Natural killer cell (primary cell): ENCODE measurements around the gene SCLY. TPM values are rescaled to one million over a fixed set of nuclear protein-coding genes. Genes with fewer than 3 reads are reported as not detected.

Experiments used
- ATAC-seq, 3 donors: fragments of 150-1000 bp in 2 of 3; fragments of 200-7000 bp in 1 of 3; cut with Tn5 transposase; 1 replicate in 1 of 3; 2 replicates in 2 of 3; pipeline ENCODE4 v1.10.0; 2021; ENCODE audit warnings: mild to moderate bottlenecking in 2 of 3, moderate library complexity in 2 of 3
- DNase-seq, 2 donors: peaks; one replicate each; pipeline versions ENCODE4 v3.0.0 to v3.0.0-alpha.2; 2013 to 2021; ENCODE audit warnings: mixed read lengths in 1 of 2
- H3K27ac ChIP-seq: one replicate; pipeline ENCODE4 v1.5.1; 2013; ENCODE audit warnings: mild to moderate bottlenecking, low read length
- H3K27me3 ChIP-seq: one replicate; pipeline ENCODE4 v1.6.1; 2013; ENCODE audit warnings: low read length; ENCODE audit not compliant: control insufficient read depth, insufficient read depth
- H3K36me3 ChIP-seq: one replicate; pipeline ENCODE4 v1.6.1; 2013; ENCODE audit warnings: low read length; ENCODE audit not compliant: control insufficient read depth, insufficient read depth
- H3K4me1 ChIP-seq: one replicate; pipeline ENCODE4 v1.6.1; 2013; ENCODE audit warnings: low read length; ENCODE audit not compliant: control insufficient read depth, insufficient read depth
- H3K4me3 ChIP-seq: one replicate; pipeline ENCODE4 v1.5.1; 2013; ENCODE audit warnings: low read length
- H3K9me3 ChIP-seq: one replicate; pipeline ENCODE4 v1.6.1; 2013; ENCODE audit warnings: low read length; ENCODE audit not compliant: control insufficient read depth, insufficient read depth
- H3K27ac Mint-ChIP-seq, 2 donors: one replicate each; pipeline ENCODE4 v1.8.0; 2022; ENCODE audit warnings: mild to moderate bottlenecking in 2 of 2, mixed read lengths in 2 of 2, moderate library complexity in 1 of 2
- H3K27me3 Mint-ChIP-seq, 2 donors: one replicate each; pipeline ENCODE4 v1.8.0; 2022; ENCODE audit warnings: low read depth in 2 of 2, mixed read lengths in 2 of 2
- H3K36me3 Mint-ChIP-seq: one replicate; pipeline ENCODE4 v1.8.0; 2022; ENCODE audit warnings: mixed read lengths
- H3K4me1 Mint-ChIP-seq, 2 donors: one replicate each; pipeline ENCODE4 v1.8.0; 2022; ENCODE audit warnings: mixed read lengths in 2 of 2
- H3K4me3 Mint-ChIP-seq: one replicate; pipeline ENCODE4 v1.8.0; 2022; ENCODE audit warnings: mild to moderate bottlenecking, moderate library complexity, mixed read lengths
- H3K9me3 Mint-ChIP-seq, 2 donors: one replicate each; pipeline ENCODE4 v1.8.0; 2022; ENCODE audit warnings: mixed read lengths in 2 of 2
- WGBS: methylation state at CpG from one replicate; pipeline ENCODE4 v1.1.7; 2013; ENCODE audit warnings: missing lambda C conversion rate; ENCODE audit not compliant: insufficient coverage; 5-methylcytosine and 5-hydroxymethylcytosine counted together
- intact Hi-C: fragments of 100-400 bp; cut with micrococcal nuclease; formaldehyde crosslinking; loops from one replicate; pipeline ENCODE4 v1.14.2; 2022
- total RNA-seq, 4 donors: library from RNA; stranded (reverse); fragments of 120-200 nt in 1 of 4; gene quantifications; one replicate each; pipeline versions ENCODE4 v1.2.3 to v1.2.4, GENCODE V29; 2013 to 2022
- TF ChIP-seq, protein P1 (sequence below): fragments of 200-600 bp; IDR thresholded peaks from one replicate; pipeline ENCODE4 v1.8.0; 2022; ENCODE audit warnings: antibody characterized with exemption

Gene SCLY
- total RNA-seq, 3 donors from 2014 or later (not counting 1 experiment from before 2014, with no cell fraction given), result 16.3 to 24.6 (median 20.1) TPM

- TF ChIP-seq, protein P1, sequence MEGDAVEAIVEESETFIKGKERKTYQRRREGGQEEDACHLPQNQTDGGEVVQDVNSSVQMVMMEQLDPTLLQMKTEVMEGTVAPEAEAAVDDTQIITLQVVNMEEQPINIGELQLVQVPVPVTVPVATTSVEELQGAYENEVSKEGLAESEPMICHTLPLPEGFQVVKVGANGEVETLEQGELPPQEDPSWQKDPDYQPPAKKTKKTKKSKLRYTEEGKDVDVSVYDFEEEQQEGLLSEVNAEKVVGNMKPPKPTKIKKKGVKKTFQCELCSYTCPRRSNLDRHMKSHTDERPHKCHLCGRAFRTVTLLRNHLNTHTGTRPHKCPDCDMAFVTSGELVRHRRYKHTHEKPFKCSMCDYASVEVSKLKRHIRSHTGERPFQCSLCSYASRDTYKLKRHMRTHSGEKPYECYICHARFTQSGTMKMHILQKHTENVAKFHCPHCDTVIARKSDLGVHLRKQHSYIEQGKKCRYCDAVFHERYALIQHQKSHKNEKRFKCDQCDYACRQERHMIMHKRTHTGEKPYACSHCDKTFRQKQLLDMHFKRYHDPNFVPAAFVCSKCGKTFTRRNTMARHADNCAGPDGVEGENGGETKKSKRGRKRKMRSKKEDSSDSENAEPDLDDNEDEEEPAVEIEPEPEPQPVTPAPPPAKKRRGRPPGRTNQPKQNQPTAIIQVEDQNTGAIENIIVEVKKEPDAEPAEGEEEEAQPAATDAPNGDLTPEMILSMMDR, result no peak
- no peaks in the 10 kb centered on the region for H3K36me3 Mint-ChIP-seq
- Histone ChIP-seq H3K36me3 (peaks cover 2% of the 10 kb centered on the region), H3K27ac (no peak overlapping the region), H3K4me3 (no peak overlapping the region), H3K27me3 (no peaks in the 10 kb centered on the region), H3K4me1 (peaks cover 9% of the 10 kb centered on the region), H3K9me3 (no peaks in the 10 kb centered on the region)
- no peak overlapping the region for H3K27ac Mint-ChIP-seq
- H3K4me1 Mint-ChIP-seq, result peaks cover 10 to 11% of the 10 kb centered on the region in 2 donors
- no peaks in the 10 kb centered on the region for H3K9me3 Mint-ChIP-seq
- H3K27me3 Mint-ChIP-seq, result no peaks in the 10 kb centered on the region
- no peak overlapping the region for H3K4me3 Mint-ChIP-seq
- WGBS, result 98% methylated on average over 15 of the region's 16 CpGs
- intact Hi-C loops, result no loop called here
- DNase-seq (no peak), ATAC-seq (no peak)
Observed at GRCh38 chr2:238091436-238092060, 30.7 kb downstream of the SCLY start.

DNA sequence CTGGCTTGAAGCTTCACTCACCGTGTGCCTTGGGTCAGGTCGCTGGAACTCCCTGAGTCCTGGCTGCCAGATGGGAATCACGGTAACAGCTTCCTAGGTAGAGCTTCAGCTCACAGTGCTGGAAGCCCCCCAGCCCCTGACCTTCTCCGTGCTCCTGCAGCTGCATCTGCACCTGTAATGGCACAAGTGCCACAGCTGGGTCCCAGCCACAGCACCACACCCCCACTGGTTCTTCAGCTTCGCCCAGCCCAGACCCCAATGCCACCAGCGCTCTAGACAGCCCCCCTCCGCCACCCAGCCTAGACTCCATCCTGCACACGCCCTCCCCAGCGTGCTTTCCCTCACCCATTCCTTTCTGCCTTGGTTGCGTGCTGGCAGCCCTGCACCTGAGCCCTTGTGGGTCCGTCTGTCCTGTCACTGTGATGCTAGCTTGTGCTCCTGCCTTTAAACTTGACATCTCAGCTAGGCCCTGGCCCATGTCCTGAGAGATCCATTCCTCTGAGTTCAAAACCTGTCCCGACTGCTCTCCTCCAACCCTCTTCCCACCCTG, 31.8 kb downstream of the SCLY start:
- Mint-ChIP-seq H3K4me3 (no peak overlapping the region), H3K9me3 (no peaks in the 10 kb centered on the region), H3K27ac (no peak overlapping the region), H3K4me1 (peaks cover 2% of the 10 kb centered on the region in 2 donors), H3K27me3 (no peaks in the 10 kb centered on the region), H3K36me3 (no peaks in the 10 kb centered on the region)
- Histone ChIP-seq H3K4me3 (no peak overlapping the region), H3K9me3 (no peaks in the 10 kb centered on the region), H3K27ac (no peak overlapping the region), H3K36me3 (peaks cover 2% of the 10 kb centered on the region), H3K27me3 (no peaks in the 10 kb centered on the region), H3K4me1 (peaks cover 5% of the 10 kb centered on the region)
- TF ChIP-seq, protein P1, result no peak
- 96% methylated on average over 12 of the region's 12 CpGs for WGBS
- intact Hi-C loops, result no loop called here
- no peak for ATAC-seq
- DNase-seq, result no peak

- Mint-ChIP-seq H3K9me3 (no peaks in the 10 kb centered on the region), H3K4me3 (no peak overlapping the region), H3K36me3 (no peaks in the 10 kb centered on the region), H3K4me1 (no peaks in the 10 kb centered on the region), H3K27me3 (no peaks in the 10 kb centered on the region), H3K27ac (no peak overlapping the region)
- H3K36me3 ChIP-seq, result peaks cover 2% of the 10 kb centered on the region
- H3K9me3 ChIP-seq, result no peaks in the 10 kb centered on the region
- no peak overlapping the region for H3K27ac ChIP-seq
- DNase-seq (no peak), ATAC-seq (no peak)
- intact Hi-C loops, result no loop called here
- H3K4me1 ChIP-seq, result no peaks in the 10 kb centered on the region
- TF ChIP-seq, protein P1, result no peak
- WGBS, result 94% methylated on average over 26 of the region's 26 CpGs
- no peaks in the 10 kb centered on the region for H3K27me3 ChIP-seq
- H3K4me3 ChIP-seq, result no peak overlapping the region
Observed at GRCh38 chr2:238093181-238094140, 32.7 kb downstream of the SCLY start.
